OCI-LY1 (cell line): ENCODE measurements around the gene PALB2.
A peak's percentile ranks its signal among the peaks of the same experiment; 100 is the strongest.

Experiments used
- H2AFZ ChIP-seq: fragments of 200-600 bp; sonication (generic), shearing (Covaris generic); 2 replicates; pipeline ENCODE4 v1.6.0; 2014; ENCODE audit warnings: antibody characterized with exemption, mild to moderate bottlenecking, low read length
- H3F3A ChIP-seq: fragments of 200-600 bp; sonication (generic), shearing (Covaris generic); 2 replicates; pipeline ENCODE4 v1.6.0; 2014; ENCODE audit warnings: mild to moderate bottlenecking, antibody characterized with exemption, low read length, moderate library complexity; ENCODE audit not compliant: insufficient read depth
- H3K27ac ChIP-seq: fragments of 200-600 bp; sonication (generic); 2 replicates; pipeline ENCODE4 v1.5.1; 2014; ENCODE audit warnings: low read length, mixed run types, mild to moderate bottlenecking, low read depth; ENCODE audit not compliant: poor library complexity, severe bottlenecking
- H3K27me3 ChIP-seq: fragments of 200-600 bp; sonication (generic); 2 replicates; pipeline ENCODE4 v1.6.0; 2014; ENCODE audit warnings: antibody characterized with exemption, mild to moderate bottlenecking, low read length, moderate library complexity; ENCODE audit not compliant: insufficient read depth
- H3K36me3 ChIP-seq: fragments of 200-600 bp; sonication (generic); 2 replicates; pipeline ENCODE4 v1.6.1; 2014; ENCODE audit warnings: mild to moderate bottlenecking, antibody characterized with exemption, low read length, moderate library complexity, mixed read lengths; ENCODE audit not compliant: insufficient read depth
- H3K4me1 ChIP-seq: fragments of 200-600 bp; sonication (generic); 2 replicates; pipeline ENCODE4 v1.5.1; 2014; ENCODE audit warnings: mild to moderate bottlenecking, low read length, moderate library complexity; ENCODE audit not compliant: insufficient read depth, severe bottlenecking
- H3K4me2 ChIP-seq: fragments of 200-600 bp; sonication (generic), shearing (Covaris generic); 2 replicates; pipeline ENCODE4 v1.6.1; 2014; ENCODE audit warnings: low read length
- H3K4me3 ChIP-seq: fragments of 200-600 bp; sonication (generic); 2 replicates; pipeline ENCODE4 v1.5.1; 2014; ENCODE audit warnings: low read length, low read depth, mild to moderate bottlenecking, mixed read lengths; ENCODE audit not compliant: poor library complexity, severe bottlenecking
- H3K79me2 ChIP-seq: fragments of 200-600 bp; shearing (Covaris generic); 2 replicates; pipeline ENCODE4 v1.6.1; 2016; ENCODE audit warnings: mixed run types, low read length, mixed read lengths; ENCODE audit not compliant: insufficient read depth
- H3K9ac ChIP-seq: fragments of 200-600 bp; sonication (generic), shearing (Covaris generic); 2 replicates; pipeline ENCODE4 v1.6.1; 2014; ENCODE audit warnings: mild to moderate bottlenecking, low read length, mixed read lengths
- H3K9me2 ChIP-seq: fragments of 200-600 bp; sonication (generic), shearing (Covaris generic); 2 replicates; pipeline ENCODE4 v1.6.1; 2014; ENCODE audit warnings: low read depth, mild to moderate bottlenecking, low read length, mixed read lengths
- H3K9me3 ChIP-seq: fragments of 200-600 bp; shearing (Covaris generic); 2 replicates; pipeline ENCODE4 v1.6.1; 2014; ENCODE audit warnings: low read length, mixed read lengths
- H4K20me1 ChIP-seq: fragments of 200-600 bp; sonication (generic), shearing (Covaris generic); 2 replicates; pipeline ENCODE4 v1.6.0; 2016; ENCODE audit warnings: mild to moderate bottlenecking, low read length; ENCODE audit not compliant: insufficient read depth
- CTCF ChIP-seq: fragments of 200-600 bp; sonication (generic), shearing (Covaris generic); IDR thresholded peaks from 2 replicates; pipeline ENCODE4 v1.5.1; 2017; ENCODE audit warnings: mild to moderate bottlenecking, antibody characterized with exemption, low read length, moderate library complexity, mixed read lengths
- EZH2 ChIP-seq: fragments of 200-600 bp; sonication (generic), shearing (Covaris generic); IDR thresholded peaks from 2 replicates; pipeline ENCODE4 v1.8.0; 2017; ENCODE audit warnings: borderline replicate concordance, mixed run types, mild to moderate bottlenecking, antibody characterized with exemption, low read length, moderate library complexity, mixed read lengths

Gene PALB2

DNA sequence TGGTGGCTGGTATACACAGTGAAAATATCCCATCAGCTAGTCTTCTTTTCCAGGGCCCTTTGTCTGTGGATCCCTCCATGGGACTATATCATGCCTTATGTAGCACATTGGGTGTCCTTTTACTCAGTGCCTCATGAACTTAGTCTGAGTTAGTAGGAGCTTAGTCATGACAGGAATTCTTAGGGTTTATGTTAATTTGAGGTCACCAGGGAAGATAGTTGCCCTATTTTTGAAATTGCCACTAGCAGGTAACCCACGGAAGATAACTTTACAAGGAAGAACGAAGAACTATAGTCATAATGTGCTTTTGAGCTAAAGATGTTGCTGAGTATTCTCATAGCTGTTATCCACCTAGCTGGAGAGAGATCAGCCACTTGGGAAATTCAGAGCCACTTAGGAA is 22.8 kb upstream of the PALB2 start:
- no peak overlapping the region for H3K4me2 ChIP-seq
- H3K36me3 ChIP-seq, result peaks cover 96% of the 10 kb centered on the region
- H3K9ac ChIP-seq, result no peak overlapping the region
- H3K79me2 ChIP-seq, result no peaks in the 10 kb centered on the region
- H3K9me2 ChIP-seq, result no peaks in the 10 kb centered on the region
- no peak overlapping the region for H3K27ac ChIP-seq
- H3K4me1 ChIP-seq, result no peaks in the 10 kb centered on the region
- H3K4me3 ChIP-seq, result no peak overlapping the region
- H3K9me3 ChIP-seq, result no peaks in the 10 kb centered on the region
- no peaks in the 10 kb centered on the region for H4K20me1 ChIP-seq
- H3F3A ChIP-seq, result no peaks in the 10 kb centered on the region
- H2AFZ ChIP-seq, result no peak overlapping the region
- H3K27me3 ChIP-seq, result no peaks in the 10 kb centered on the region
- TF ChIP-seq CTCF (no peak), EZH2 (no peak)

- Histone ChIP-seq H3K36me3 (peaks cover 72% of the 10 kb centered on the region), H4K20me1 (no peaks in the 10 kb centered on the region), H3K79me2 (peaks cover 9% of the 10 kb centered on the region), H3K9ac (no peak overlapping the region), H3K4me2 (no peak overlapping the region), H3K9me2 (no peaks in the 10 kb centered on the region), H3K9me3 (no peaks in the 10 kb centered on the region), H3K27ac (no peak overlapping the region), H3K27me3 (no peaks in the 10 kb centered on the region), H3K4me3 (no peak overlapping the region), H3F3A (no peaks in the 10 kb centered on the region), H3K4me1 (peaks cover 16% of the 10 kb centered on the region), H2AFZ (no peak overlapping the region)
- TF ChIP-seq EZH2 (no peak), CTCF (no peak)
Observed at GRCh38 chr16:23651943-23652468, 10.9 kb upstream of the PALB2 start.

DNA sequence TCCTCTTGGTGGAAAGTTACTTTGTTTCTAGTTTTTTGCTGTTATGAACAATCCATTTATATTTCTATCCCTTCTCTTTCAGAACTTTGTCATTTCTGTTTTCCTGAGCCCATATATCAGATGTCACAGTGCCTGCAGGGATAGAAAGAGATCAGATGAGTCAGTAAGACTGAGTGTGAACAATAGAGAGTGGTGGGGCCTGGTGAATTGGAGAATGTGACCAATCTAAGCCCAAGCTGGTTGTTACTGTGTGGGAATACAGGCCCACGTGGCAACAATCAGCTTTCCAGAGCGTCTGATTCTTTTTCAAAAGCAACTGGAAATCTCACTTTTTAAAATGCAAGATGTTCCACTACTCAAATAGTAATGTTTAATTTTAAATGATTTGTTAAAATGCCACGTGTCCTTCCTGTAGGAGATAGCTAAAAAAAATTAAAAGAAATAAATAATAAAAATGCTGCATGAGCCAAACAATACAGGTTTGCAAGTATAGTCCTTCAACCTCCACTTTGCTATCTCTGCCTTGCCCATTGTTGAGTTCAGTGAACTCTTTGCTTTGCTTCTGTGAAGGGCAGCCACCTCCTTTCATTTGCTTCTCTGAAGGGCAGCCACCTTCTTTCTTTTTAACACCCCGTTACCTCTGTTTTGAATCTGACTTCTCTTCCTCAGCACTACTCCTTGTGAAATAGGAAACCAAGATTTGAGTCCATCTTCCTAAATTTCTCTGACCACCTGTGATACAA is 9.7 kb upstream of the PALB2 start:
- Histone ChIP-seq H2AFZ (no peak overlapping the region), H3K4me1 (peaks cover 16% of the 10 kb centered on the region), H3K9me3 (no peaks in the 10 kb centered on the region), H3K9ac (no peak overlapping the region), H3K4me3 (no peak overlapping the region), H3F3A (no peaks in the 10 kb centered on the region), H3K9me2 (no peaks in the 10 kb centered on the region), H4K20me1 (no peaks in the 10 kb centered on the region), H3K36me3 (peaks cover 79% of the 10 kb centered on the region), H3K27ac (peak overlapping the region; percentile 31), H3K27me3 (no peaks in the 10 kb centered on the region), H3K79me2 (peaks cover 18% of the 10 kb centered on the region), H3K4me2 (no peak overlapping the region)
- TF ChIP-seq CTCF (no peak), EZH2 (no peak)
